Endothelial cell of umbilical vein (primary cell): ENCODE measurements around the gene HSD17B2. TPM values are rescaled to one million over a fixed set of nuclear protein-coding genes. Genes with fewer than 3 reads are reported as not detected.

Experiments
- BruUV-seq: library from RNA; stranded (reverse); fragments of 400-500 nt; replicated peaks from 2 replicates; lab custom pipeline; 2021; lab: Mats Ljungman, UMichigan
- CTCF ChIA-PET: fragments of 300-600, 350-600 bp; sonication (Branson Sonifier 250); formaldehyde crosslinking; loops from one replicate; lab custom pipeline; 2021; ENCODE audit warnings: antibody characterized with exemption, inconsistent platforms; lab: Charles Lee
- POLR2A ChIA-PET: fragments of 300-600, 350-600 bp; sonication (Branson Sonifier 250); formaldehyde crosslinking; loops from one replicate; lab custom pipeline; 2021; ENCODE audit warnings: antibody characterized with exemption, inconsistent platforms; lab: Charles Lee
- DNase-seq: peaks from one replicate; pipeline ENCODE4 v3.0.0-alpha.2; 2011; ENCODE audit warnings: low read depth, low spot score
- FAIRE-seq: peaks from 2 replicates; lab custom pipeline; 2011; peaks lifted over from hg19 to GRCh38; lab: Jason Lieb, UNC
- H2AFZ ChIP-seq: 2 replicates; pipeline ENCODE4 v1.6.0; 2012; ENCODE audit warnings: low read depth, low read length, control low read depth, inconsistent platforms
- H3K27ac ChIP-seq: 2 replicates; pipeline ENCODE4 v1.5.1; 2011; ENCODE audit warnings: low read depth, mild to moderate bottlenecking, control low read depth, low read length, moderate library complexity; ENCODE audit not compliant: insufficient read depth
- H3K27me3 ChIP-seq, 2 experiments: 2 replicates each; pipeline versions ENCODE4 v1.6.0 to v1.6.1; 2011; ENCODE audit warnings: low read length in 2 of 2, mixed read lengths in 1 of 2; ENCODE audit not compliant: control insufficient read depth in 2 of 2, insufficient read depth in 2 of 2
- H3K36me3 ChIP-seq, 2 experiments: 2 replicates in 1 of 2; 3 replicates in 1 of 2; pipeline ENCODE4 v1.5.1; 2011; ENCODE audit warnings: low read length in 2 of 2, mild to moderate bottlenecking in 1 of 2, moderate library complexity in 1 of 2; ENCODE audit not compliant: control insufficient read depth in 2 of 2, insufficient read depth in 2 of 2; ENCODE audit errors: extremely low read depth in 1 of 2
- H3K4me1 ChIP-seq: 3 replicates; pipeline ENCODE4 v1.5.1; 2011; ENCODE audit warnings: mild to moderate bottlenecking, low read length; ENCODE audit not compliant: control insufficient read depth, insufficient read depth; ENCODE audit errors: extremely low read depth
- H3K4me2 ChIP-seq: 2 replicates; pipeline ENCODE4 v1.6.1; 2011; ENCODE audit warnings: low read length, control low read depth, mixed read lengths; ENCODE audit not compliant: insufficient read depth
- H3K4me3 ChIP-seq, 3 experiments: fragments of 200-600 bp in 1 of 3; sonication (generic), shearing (Covaris generic) in 1 of 3; replicated peaks in 1 of 3; 2 replicates each; pipeline ENCODE4 v1.5.1; 2011 to 2016; ENCODE audit warnings: control low read depth in 3 of 3, low read length in 3 of 3, mild to moderate bottlenecking in 2 of 3, inconsistent platforms in 1 of 3, low read depth in 1 of 3, moderate library complexity in 1 of 3; ENCODE audit not compliant: insufficient read depth in 1 of 3
- H3K79me2 ChIP-seq: 2 replicates; pipeline ENCODE4 v1.6.0; 2012; ENCODE audit warnings: low read length, inconsistent platforms; ENCODE audit not compliant: control insufficient read depth, insufficient read depth
- H3K9ac ChIP-seq: replicated peaks from 2 replicates; pipeline ENCODE3; 2011; ENCODE audit warnings: low read length, control low read depth; ENCODE audit not compliant: insufficient read depth; ENCODE audit errors: extremely low read depth
- H3K9me1 ChIP-seq: replicated peaks from 3 replicates; pipeline ENCODE4 v1.6.0; 2011; ENCODE audit warnings: mild to moderate bottlenecking, low read length; ENCODE audit not compliant: control insufficient read depth, insufficient read depth; ENCODE audit errors: extremely low read depth
- H3K9me3 ChIP-seq: replicated peaks from 2 replicates; pipeline ENCODE4 v1.5.1; 2012; ENCODE audit warnings: low read length, inconsistent platforms; ENCODE audit not compliant: control insufficient read depth, insufficient read depth
- H4K20me1 ChIP-seq: replicated peaks from 2 replicates; pipeline ENCODE3; 2011; ENCODE audit warnings: mild to moderate bottlenecking, low read length; ENCODE audit not compliant: control insufficient read depth, insufficient read depth; ENCODE audit errors: extremely low read depth
- CTCF ChIP-seq, 2 donors: IDR thresholded peaks; 1 replicate in 1 of 2; 2 replicates in 1 of 2; pipeline ENCODE4 v1.5.1; 2011; ENCODE audit warnings: low read length in 2 of 2, mild to moderate bottlenecking in 2 of 2, moderate library complexity in 2 of 2, control low read depth in 1 of 2, inconsistent platforms in 1 of 2, low read depth in 1 of 2; ENCODE audit not compliant: insufficient read depth in 1 of 2; ENCODE audit errors: extremely low read depth in 1 of 2
- EZH2 ChIP-seq: IDR thresholded peaks from 2 replicates; pipeline ENCODE4 v1.6.1; 2012; ENCODE audit warnings: borderline replicate concordance, low read depth, mild to moderate bottlenecking, moderate library complexity, low read length, inconsistent platforms; ENCODE audit not compliant: severe bottlenecking
- FOS ChIP-seq: IDR thresholded peaks from 2 replicates; pipeline ENCODE4 v1.6.1; 2011; ENCODE audit warnings: mild to moderate bottlenecking, low read length, moderate library complexity, borderline replicate concordance; ENCODE audit not compliant: insufficient read depth
- GATA2 ChIP-seq: IDR thresholded peaks from 2 replicates; pipeline ENCODE4 v1.7.0; 2011; ENCODE audit warnings: low read depth, mild to moderate bottlenecking, moderate library complexity, mixed read lengths, low read length; ENCODE audit not compliant: insufficient read length, insufficient read depth
- JUN ChIP-seq: IDR thresholded peaks from 2 replicates; pipeline ENCODE4 v1.6.1; 2011; ENCODE audit warnings: borderline replicate concordance, low read depth; ENCODE audit not compliant: insufficient read length, insufficient read depth
- MAX ChIP-seq: IDR thresholded peaks from 2 replicates; pipeline ENCODE4 v1.6.1; 2011; ENCODE audit not compliant: insufficient read depth, insufficient read length
- MYC ChIP-seq: IDR thresholded peaks from one replicate; pipeline ENCODE4 v1.6.1; 2011; ENCODE audit warnings: mild to moderate bottlenecking, low read depth, low read length
- POLR2A ChIP-seq: IDR thresholded peaks from 2 replicates; pipeline ENCODE4 v1.6.1; 2012; ENCODE audit warnings: low read depth, mild to moderate bottlenecking, control low read depth, low read length
- POLR2AphosphoS5 ChIP-seq: IDR thresholded peaks from 2 replicates; pipeline ENCODE4 v1.6.1; 2012; ENCODE audit warnings: low read depth, mild to moderate bottlenecking, control low read depth, low read length, moderate library complexity; ENCODE audit not compliant: insufficient read depth
- dilution Hi-C: fragments of 300-500 bp; cut with MboI; formaldehyde crosslinking; loops from one replicate; pipeline ENCODE4 v1.15.0; 2019; ENCODE audit warnings: low sequenced_read_pairs; ENCODE audit not compliant: extremely low pct_ligation_motif_present
- intact Hi-C: fragments of 100-400 bp; cut with micrococcal nuclease; formaldehyde crosslinking; loops from one replicate; pipeline ENCODE4 v1.10.0; 2022
- polyA plus RNA-seq, 4 experiments: library from polyadenylated mRNA; depleted of rRNA in 3 of 4; stranded (reverse) in 3 of 4; unstranded in 1 of 4; fragments of >200 nt; gene quantifications; 2 replicates each; pipeline versions ENCODE4 v1.2.1 to v1.2.3, GENCODE V29; 2011 to 2012; ENCODE audit warnings: missing spikeins in 1 of 4
- total RNA-seq: library from RNA; stranded (reverse); gene quantifications from 2 replicates; pipeline ENCODE4 v1.2.3, GENCODE V29; 2021

Gene HSD17B2
- total and polyA plus RNA-seq, 2 donors (not counting 3 experiments of a cell fraction or from before 2014, with no cell fraction given), result 1.2 to 4.5 TPM

GRCh38 chr16:82088483-82088882, 53.4 kb downstream of the HSD17B2 start:
- ChIA-PET CTCF (no interaction called here), POLR2A (no interaction called here)
- H3K4me3 ChIP-seq, result no peak overlapping the region
- no peak overlapping the region for H3K4me2 ChIP-seq
- intact Hi-C loops, result no loop called here
- H3K4me1 ChIP-seq, result no peaks in the 10 kb centered on the region
- no peak for FAIRE-seq
- no peaks in the 10 kb centered on the region for H3K79me2 ChIP-seq
- no peak overlapping the region for H2AFZ ChIP-seq
- no peak overlapping the region for H3K9ac ChIP-seq
- dilution Hi-C loops, result no loop called here
- no peaks in the 10 kb centered on the region for H4K20me1 ChIP-seq
- TF ChIP-seq MYC, result no peak
- TF ChIP-seq EZH2, result no peak
- no peak for TF ChIP-seq MAX
- TF ChIP-seq FOS, result no peak
- TF ChIP-seq JUN, result no peak
- TF ChIP-seq GATA2, result no peak
- no peak for TF ChIP-seq CTCF (IDR thresholded peaks at IDR 0.05; ENCODE audit: extremely low read depth in 1 of 2, insufficient read depth in 1 of 2, low read depth in 1 of 2, low read length in 2 of 2)
- TF ChIP-seq POLR2AphosphoS5, result no peak
- no peak for TF ChIP-seq POLR2A
- H3K36me3 ChIP-seq, result no peaks in the 10 kb centered on the region
- no peak for DNase-seq
- no peak overlapping the region for H3K27ac ChIP-seq
- peaks cover 1 to 5% of the 10 kb centered on the region in 2 experiments for H3K27me3 ChIP-seq
- H3K9me3 ChIP-seq, result no peaks in the 10 kb centered on the region
- BruUV-seq, result no TSS peak
- no peaks in the 10 kb centered on the region for H3K9me1 ChIP-seq
